WI38 (cell line): ENCODE data around the gene MTR.

Experiments used
- H3K4me3 ChIP-seq: 2 replicates; pipeline ENCODE4 v1.5.1; 2011; ENCODE audit warnings: low read depth, mild to moderate bottlenecking, control low read depth, low read length
- CTCF ChIP-seq: IDR thresholded peaks from 2 replicates; pipeline ENCODE4 v1.5.1; 2012; ENCODE audit warnings: low read depth, mild to moderate bottlenecking, control low read depth, low read length

MTR gene

GRCh38 chr1:236810018-236810417 lies 14.9 kb downstream of the MTR start:
- TF ChIP-seq CTCF: no peak
- no peak overlapping the region for H3K4me3 ChIP-seq

GRCh38 chr1:236812334-236813030 lies 17.4 kb downstream of the MTR start:
- no peak overlapping the region for H3K4me3 ChIP-seq
- TF ChIP-seq CTCF: no peak

- TF ChIP-seq CTCF: no peak
- no peak overlapping the region for H3K4me3 ChIP-seq
These were observed 20.8 kb downstream of the MTR start for GRCh38 chr1:236815941-236816340.

GRCh38 chr1:236819856-236820255 lies 24.8 kb downstream of the MTR start:
- no peak overlapping the region for H3K4me3 ChIP-seq

GRCh38 chr1:236821091-236821627 lies 26.1 kb downstream of the MTR start:
- no peak for TF ChIP-seq CTCF
- H3K4me3 ChIP-seq: no peak overlapping the region

More at GRCh38 chr1:236819856-236820255, 24.8 kb downstream of the MTR start:
- TF ChIP-seq CTCF: no peak

- TF ChIP-seq CTCF: no peak
- no peak overlapping the region for H3K4me3 ChIP-seq
These were observed 28.5 kb downstream of the MTR start for GRCh38 chr1:236823559-236823958.

- no peak for TF ChIP-seq CTCF
These were observed 34.0 kb downstream of the MTR start for GRCh38 chr1:236829085-236829484.

More at GRCh38 chr1:236829085-236829484, 34.0 kb downstream of the MTR start:
- H3K4me3 ChIP-seq: no peak overlapping the region
